Astrocyte (in vitro differentiated cells and primary cell): Measurements from ENCODE around the gene STXBP1. TPM values are rescaled to one million over a fixed set of nuclear protein-coding genes. Genes with fewer than 3 reads are reported as not detected.
A peak's percentile ranks its signal among the peaks of the same experiment; 100 is the strongest.

ENCODE experiments used
- DNase-seq: peaks from one replicate; pipeline ENCODE4 v3.0.0-alpha.2; 2010; ENCODE audit warnings: low read depth
- FAIRE-seq: peaks from 2 replicates; lab custom pipeline; 2011; peaks lifted over from hg19 to GRCh38; lab: Jason Lieb, UNC
- H2AFZ ChIP-seq: 2 replicates; pipeline ENCODE4 v1.6.0; 2012; ENCODE audit warnings: low read depth, low read length, inconsistent platforms
- H3K27ac ChIP-seq: 2 replicates; pipeline ENCODE4 v1.5.1; 2011; ENCODE audit warnings: low read depth, low read length, inconsistent platforms
- H3K27me3 ChIP-seq: 2 replicates; pipeline ENCODE4 v1.6.0; 2011; ENCODE audit warnings: low read length, inconsistent platforms; ENCODE audit not compliant: insufficient read depth
- H3K36me3 ChIP-seq: 2 replicates; pipeline ENCODE4 v1.5.1; 2011; ENCODE audit warnings: low read length, inconsistent platforms; ENCODE audit not compliant: insufficient read depth
- H3K4me1 ChIP-seq: 2 replicates; pipeline ENCODE4 v1.5.1; 2011; ENCODE audit warnings: low read length, inconsistent platforms; ENCODE audit not compliant: insufficient read depth
- H3K4me2 ChIP-seq: 2 replicates; pipeline ENCODE4 v1.6.0; 2012; ENCODE audit warnings: low read length, inconsistent platforms
- H3K4me3 ChIP-seq: 2 replicates; pipeline ENCODE4 v1.5.1; 2011; ENCODE audit warnings: low read depth, mild to moderate bottlenecking, low read length, inconsistent platforms; ENCODE audit not compliant: insufficient read depth
- H3K79me2 ChIP-seq: 2 replicates; pipeline ENCODE4 v1.6.0; 2012; ENCODE audit warnings: mild to moderate bottlenecking, low read length, inconsistent platforms; ENCODE audit not compliant: insufficient read depth
- H3K9ac ChIP-seq: 2 replicates; pipeline ENCODE4 v1.6.0; 2012; ENCODE audit warnings: mild to moderate bottlenecking, low read length, inconsistent platforms
- H3K9me3 ChIP-seq: 2 replicates; pipeline ENCODE4 v1.5.1; 2012; ENCODE audit warnings: low read depth, mild to moderate bottlenecking, low read length, inconsistent platforms; ENCODE audit not compliant: insufficient read depth
- H4K20me1 ChIP-seq: 2 replicates; pipeline ENCODE4 v1.6.0; 2012; ENCODE audit warnings: low read length, inconsistent platforms; ENCODE audit not compliant: insufficient read depth
- H3K27ac Mint-ChIP-seq: one replicate; pipeline ENCODE4 v1.8.0; 2021; ENCODE audit warnings: mild to moderate bottlenecking, mixed read lengths; ENCODE audit not compliant: unreplicated experiment
- H3K27me3 Mint-ChIP-seq: one replicate; pipeline ENCODE4 v1.8.0; 2021; ENCODE audit warnings: low read depth, mixed read lengths; ENCODE audit not compliant: unreplicated experiment
- H3K36me3 Mint-ChIP-seq: one replicate; pipeline ENCODE4 v1.8.0; 2021; ENCODE audit warnings: low read depth, mixed read lengths; ENCODE audit not compliant: unreplicated experiment
- H3K4me1 Mint-ChIP-seq: one replicate; pipeline ENCODE4 v1.8.0; 2021; ENCODE audit warnings: low read depth, mixed read lengths; ENCODE audit not compliant: unreplicated experiment
- H3K4me3 Mint-ChIP-seq: one replicate; pipeline ENCODE4 v1.8.0; 2021; ENCODE audit warnings: mild to moderate bottlenecking, moderate library complexity, mixed read lengths; ENCODE audit not compliant: unreplicated experiment
- H3K9me3 Mint-ChIP-seq: one replicate; pipeline ENCODE4 v1.8.0; 2021; ENCODE audit warnings: mild to moderate bottlenecking, mixed read lengths; ENCODE audit not compliant: unreplicated experiment
- EZH2 ChIP-seq: IDR thresholded peaks from 2 replicates; pipeline ENCODE4 v1.6.1; 2012; ENCODE audit warnings: mild to moderate bottlenecking, low read length, inconsistent platforms; ENCODE audit not compliant: insufficient read depth
- total RNA-seq: library from RNA; stranded (reverse); gene quantifications from 2 replicates; pipeline ENCODE4 v1.2.1, GENCODE V29; 2021
- TF ChIP-seq, protein P1 (sequence below): IDR thresholded peaks from 2 replicates; pipeline ENCODE4 v1.5.1; 2011; ENCODE audit warnings: low read depth, mild to moderate bottlenecking, inconsistent platforms, low read length, moderate library complexity; ENCODE audit not compliant: insufficient read depth

The STXBP1 gene
- total RNA-seq, 1 donor from 2014 or later, result 39.6 TPM

DNA sequence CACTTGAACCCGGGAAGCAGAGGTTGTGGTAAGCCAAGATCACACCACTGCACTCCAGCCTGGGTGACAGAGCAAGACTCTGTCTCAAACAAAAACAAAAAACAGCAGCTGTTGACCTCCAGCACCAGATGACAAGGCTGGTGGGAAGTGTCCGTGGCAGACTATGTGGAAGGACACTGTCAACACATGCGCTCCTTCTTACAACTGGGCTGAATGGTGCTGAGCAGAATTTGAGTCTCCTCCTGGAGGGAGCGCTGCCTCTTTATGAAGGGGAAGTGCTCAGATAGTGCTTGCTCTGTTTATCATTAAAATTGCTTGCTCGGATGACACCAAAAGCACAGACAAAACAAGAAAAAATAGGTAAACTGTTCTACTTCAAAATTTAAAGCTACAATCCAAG is 85.5 kb downstream of the STXBP1 start:
- Mint-ChIP-seq H3K36me3 (peaks cover 10% of the 10 kb centered on the region), H3K27ac (no peak overlapping the region), H3K9me3 (peaks cover 2% of the 10 kb centered on the region), H3K4me3 (no peak overlapping the region), H3K4me1 (no peaks in the 10 kb centered on the region), H3K27me3 (peaks cover 2% of the 10 kb centered on the region)
- no peak for DNase-seq
- Histone ChIP-seq H3K9me3 (no peaks in the 10 kb centered on the region), H3K27me3 (no peaks in the 10 kb centered on the region), H3K79me2 (no peaks in the 10 kb centered on the region), H3K4me2 (no peak overlapping the region), H3K4me3 (no peak overlapping the region), H3K4me1 (peaks cover 9% of the 10 kb centered on the region), H3K9ac (no peak overlapping the region), H4K20me1 (no peaks in the 10 kb centered on the region), H3K27ac (no peak overlapping the region), H2AFZ (no peak overlapping the region), H3K36me3 (no peaks in the 10 kb centered on the region)
- no peak for FAIRE-seq
- TF ChIP-seq, protein P1, sequence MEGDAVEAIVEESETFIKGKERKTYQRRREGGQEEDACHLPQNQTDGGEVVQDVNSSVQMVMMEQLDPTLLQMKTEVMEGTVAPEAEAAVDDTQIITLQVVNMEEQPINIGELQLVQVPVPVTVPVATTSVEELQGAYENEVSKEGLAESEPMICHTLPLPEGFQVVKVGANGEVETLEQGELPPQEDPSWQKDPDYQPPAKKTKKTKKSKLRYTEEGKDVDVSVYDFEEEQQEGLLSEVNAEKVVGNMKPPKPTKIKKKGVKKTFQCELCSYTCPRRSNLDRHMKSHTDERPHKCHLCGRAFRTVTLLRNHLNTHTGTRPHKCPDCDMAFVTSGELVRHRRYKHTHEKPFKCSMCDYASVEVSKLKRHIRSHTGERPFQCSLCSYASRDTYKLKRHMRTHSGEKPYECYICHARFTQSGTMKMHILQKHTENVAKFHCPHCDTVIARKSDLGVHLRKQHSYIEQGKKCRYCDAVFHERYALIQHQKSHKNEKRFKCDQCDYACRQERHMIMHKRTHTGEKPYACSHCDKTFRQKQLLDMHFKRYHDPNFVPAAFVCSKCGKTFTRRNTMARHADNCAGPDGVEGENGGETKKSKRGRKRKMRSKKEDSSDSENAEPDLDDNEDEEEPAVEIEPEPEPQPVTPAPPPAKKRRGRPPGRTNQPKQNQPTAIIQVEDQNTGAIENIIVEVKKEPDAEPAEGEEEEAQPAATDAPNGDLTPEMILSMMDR, result no peak
- no peak for TF ChIP-seq EZH2

DNA sequence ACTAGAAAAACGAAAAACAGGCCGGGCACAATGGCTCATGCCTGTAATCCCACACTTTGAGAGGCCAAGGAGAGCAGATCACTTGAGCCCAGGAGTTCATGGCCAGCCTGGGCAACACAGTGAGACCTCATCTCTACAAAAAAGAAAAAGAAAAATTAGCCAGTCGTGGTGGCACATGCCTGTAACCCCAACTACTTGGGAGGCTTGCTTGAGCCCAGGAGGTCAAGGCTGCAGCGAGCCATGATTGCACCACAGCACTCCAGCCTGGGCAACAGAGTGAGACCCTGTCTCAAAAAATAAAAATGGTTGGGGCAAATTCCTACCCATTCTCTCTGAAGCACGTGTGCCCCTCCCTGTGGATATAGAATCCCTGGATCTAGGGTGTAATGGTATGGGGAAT is 86.3 kb downstream of the STXBP1 start:
- H3K4me1 Mint-ChIP-seq, result no peaks in the 10 kb centered on the region
- H3K9me3 Mint-ChIP-seq, result peaks cover 4% of the 10 kb centered on the region
- no peak overlapping the region for H3K4me3 Mint-ChIP-seq
- no peak overlapping the region for H3K4me3 ChIP-seq
- no peak overlapping the region for H3K27ac Mint-ChIP-seq
- no peak for FAIRE-seq
- H3K9me3 ChIP-seq, result no peaks in the 10 kb centered on the region
- DNase-seq, result no peak
- H3K36me3 ChIP-seq, result no peaks in the 10 kb centered on the region
- TF ChIP-seq, protein P1, result no peak
- no peak for TF ChIP-seq EZH2
- H3K27ac ChIP-seq, result no peak overlapping the region
- H3K36me3 Mint-ChIP-seq, result peaks cover 4% of the 10 kb centered on the region
- H3K4me2 ChIP-seq, result no peak overlapping the region
- H3K27me3 Mint-ChIP-seq, result peaks cover 4% of the 10 kb centered on the region
- peaks cover 9% of the 10 kb centered on the region for H3K4me1 ChIP-seq
- no peaks in the 10 kb centered on the region for H3K27me3 ChIP-seq
- H3K9ac ChIP-seq, result no peak overlapping the region
- no peaks in the 10 kb centered on the region for H3K79me2 ChIP-seq
- no peaks in the 10 kb centered on the region for H4K20me1 ChIP-seq
- H2AFZ ChIP-seq, result no peak overlapping the region

- peaks cover 4% of the 10 kb centered on the region for H3K9me3 Mint-ChIP-seq
- H3K4me3 Mint-ChIP-seq, result peak overlapping the region; percentile 60
- Histone ChIP-seq H3K4me2 (peak overlapping the region; percentile 75), H3K27ac (peak overlapping the region; percentile 25), H3K27me3 (no peaks in the 10 kb centered on the region), H4K20me1 (no peaks in the 10 kb centered on the region), H3K9ac (peak overlapping the region; percentile 68), H3K9me3 (no peaks in the 10 kb centered on the region), H3K79me2 (no peaks in the 10 kb centered on the region), H3K4me3 (peak overlapping the region; percentile 29), H3K36me3 (no peaks in the 10 kb centered on the region), H2AFZ (peak overlapping the region; percentile 96), H3K4me1 (peaks cover 9% of the 10 kb centered on the region)
- peaks cover 4% of the 10 kb centered on the region for H3K27me3 Mint-ChIP-seq
- TF ChIP-seq, protein P1, result no peak
- no peak for TF ChIP-seq EZH2
- H3K36me3 Mint-ChIP-seq, result no peaks in the 10 kb centered on the region
- no peak for FAIRE-seq
- peak; percentile 93 for DNase-seq
- H3K27ac Mint-ChIP-seq, result no peak overlapping the region
- no peaks in the 10 kb centered on the region for H3K4me1 Mint-ChIP-seq
Measured at GRCh38 chr9:127698985-127699670, 87.1 kb downstream of the STXBP1 start.
